Spleen (tissue), 11 donors: ENCODE results near the gene TPTE2. TPM values are rescaled to one million over a fixed set of nuclear protein-coding genes. Genes with fewer than 3 reads are reported as not detected.

ENCODE experiments used
- DNase-seq: peaks from one replicate; pipeline ENCODE4 v3.0.0-alpha.2; 2020
- H3K27ac ChIP-seq, 8 donors: fragments of 200-600 bp; sonication (generic) in 7 of 8; 1 replicate in 4 of 8; 2 replicates in 4 of 8; pipeline versions ENCODE4 v1.5.0 to v1.8.0; 2016 to 2021; ENCODE audit warnings: inconsistent platforms in 4 of 8, mild to moderate bottlenecking in 4 of 8, moderate library complexity in 1 of 8
- H3K27me3 ChIP-seq, 7 donors: fragments of 200-600 bp; sonication (generic) in 6 of 7; replicated peaks in 1 of 7; 1 replicate in 4 of 7; 2 replicates in 3 of 7; pipeline versions ENCODE4 v1.5.0 to v1.8.0; 2016 to 2021; ENCODE audit warnings: inconsistent platforms in 3 of 7, mild to moderate bottlenecking in 1 of 7
- H3K36me3 ChIP-seq, 6 donors: fragments of 200-600 bp; sonication (generic) in 5 of 6; 1 replicate in 4 of 6; 2 replicates in 2 of 6; pipeline versions ENCODE4 v1.5.0 to v1.8.0; 2016 to 2021; ENCODE audit warnings: inconsistent platforms in 2 of 6
- H3K4me1 ChIP-seq, 6 donors: fragments of 200-600 bp; sonication (generic) in 5 of 6; 1 replicate in 3 of 6; 2 replicates in 3 of 6; pipeline versions ENCODE4 v1.5.0 to v1.8.0; 2016 to 2021; ENCODE audit warnings: inconsistent platforms in 3 of 6
- H3K4me3 ChIP-seq, 8 donors: fragments of 200-600 bp; sonication (generic) in 7 of 8; 1 replicate in 4 of 8; 2 replicates in 4 of 8; pipeline versions ENCODE4 v1.5.0 to v1.8.0; 2016 to 2021; ENCODE audit warnings: inconsistent platforms in 4 of 8, mild to moderate bottlenecking in 4 of 8, moderate library complexity in 2 of 8
- H3K9me3 ChIP-seq, 8 donors: fragments of 200-600 bp; sonication (generic) in 7 of 8; 1 replicate in 4 of 8; 2 replicates in 4 of 8; pipeline versions ENCODE4 v1.5.0 to v1.8.0; 2016 to 2021; ENCODE audit warnings: inconsistent platforms in 4 of 8
- CTCF ChIP-seq, 11 experiments: fragments of 200-600 bp in 7 of 11; fragments of 450-650 bp in 4 of 11; sonication (generic) in 4 of 11; IDR thresholded peaks in 8 of 11; conservative IDR thresholded peaks in 3 of 11; 1 replicate in 7 of 11; 2 replicates in 4 of 11; pipeline versions ENCODE4 v1.4.0 to v1.8.0; 2016 to 2021; ENCODE audit warnings: antibody characterized with exemption in 11 of 11, inconsistent platforms in 4 of 11, mild to moderate bottlenecking in 1 of 11
- POLR2A ChIP-seq, 3 donors: fragments of 450-650 bp; IDR thresholded peaks; one replicate each; pipeline ENCODE4 v1.5.1; 2017; ENCODE audit warnings: antibody characterized with exemption in 3 of 3, mild to moderate bottlenecking in 1 of 3
- POLR2AphosphoS5 ChIP-seq, 3 donors: sonication (generic); formaldehyde crosslinking; IDR thresholded peaks; one replicate each; pipeline ENCODE4 v1.5.1; 2017; ENCODE audit warnings: antibody characterized with exemption in 3 of 3
- WGBS, 5 donors: extraction: QIAGEN DNeasy Blood & Tissue Kit in 3 of 5; methylation state at CpG; one replicate each; pipeline versions ENCODE4 v1.1.5 to v1.1.7; 2013 to 2018; 5-methylcytosine and 5-hydroxymethylcytosine counted together
- intact Hi-C: fragments of 100-400 bp; cut with DNase I; formaldehyde crosslinking; loops from one replicate; pipeline ENCODE4 v1.15.0; 2023; ENCODE audit warnings: low total_unique reads
- polyA plus RNA-seq, 3 donors: library from polyadenylated mRNA; stranded (reverse); fragments of 200-250 nt; gene quantifications; one replicate each; pipeline ENCODE4 v1.2.1, GENCODE V29; 2013
- total RNA-seq, 7 donors: library from RNA; depleted of rRNA in 3 of 7; stranded (reverse); fragments of >200 nt in 3 of 7; fragmentation: NEBNext Ultra II Directional in 4 of 7; extraction: Animal tissue kit (Norgen Biotek cat#: 25700) in 4 of 7; gene quantifications; one replicate each; pipeline versions ENCODE4 v1.1.0 to v1.2.1, GENCODE V29; 2016 to 2021
- donor health status: healthy with polysubstance abuse.
- donor health status: DM: no; HTN: no; CAD: no; lungs with moderate emphysema.
- donor health status: DM: no; HTN: no; CAD: no.
- donor health status: Bipolar disorder and iron deficiency.
- donor health status: healthy.
- donor health status: DM: no; HTN: no; CAD: no.
- donor health status: DM: yes; HTN: yes; CAD: no.

TPTE2 gene
- total and polyA plus RNA-seq, 10 donors: 0.17 to 1.4 (median 0.26) TPM; not detected in 2

- H3K27me3 ChIP-seq: peaks cover 0 to 59% (median 15%) of the 10 kb centered on the region in 7 donors
- H3K27ac ChIP-seq: no peak overlapping the region
- H3K36me3 ChIP-seq: no peaks in the 10 kb centered on the region
- H3K4me3 ChIP-seq: no peak overlapping the region
- peaks cover 0 to 13% (median 12%) of the 10 kb centered on the region in 6 donors for H3K4me1 ChIP-seq
- WGBS, 5 donors: 83 to 95% (median 87%) methylated on average over 5 of the region's 5 CpGs
- intact Hi-C loops: no loop called here
- H3K9me3 ChIP-seq: no peaks in the 10 kb centered on the region
- TF ChIP-seq POLR2AphosphoS5 (IDR thresholded peaks at IDR 0.05) (no peak), POLR2A (IDR thresholded peaks at IDR 0.05) (no peak), CTCF (IDR thresholded peaks at IDR 0.05 in 8 of 11, conservative IDR thresholded peaks at IDR 0.05 in 3 of 11) (no peak)
- DNase-seq: no peak
These were observed 36.2 kb upstream of the TPTE2 start for GRCh38 chr13:19597523-19597922.

GRCh38 chr13:19596960-19597361, 35.6 kb upstream of the TPTE2 start:
- intact Hi-C loops: no loop called here
- DNase-seq: no peak
- H3K4me1 ChIP-seq: peaks cover 0 to 8% (median 6%) of the 10 kb centered on the region in 6 donors
- TF ChIP-seq POLR2A (IDR thresholded peaks at IDR 0.05): no peak
- WGBS, 5 donors: 75 to 87% (median 81%) methylated on average over 6 of the region's 6 CpGs
- peaks cover 0 to 53% (median 10%) of the 10 kb centered on the region in 7 donors for H3K27me3 ChIP-seq
- no peaks in the 10 kb centered on the region for H3K9me3 ChIP-seq
- H3K36me3 ChIP-seq: no peaks in the 10 kb centered on the region
- no peak overlapping the region for H3K4me3 ChIP-seq
- no peak overlapping the region for H3K27ac ChIP-seq

- Histone ChIP-seq H3K4me3 (no peak overlapping the region), H3K27ac (no peak overlapping the region), H3K9me3 (no peaks in the 10 kb centered on the region), H3K27me3 (peaks cover 0 to 45% (median 1%) of the 10 kb centered on the region in 7 donors), H3K4me1 (no peaks in the 10 kb centered on the region), H3K36me3 (no peaks in the 10 kb centered on the region)
- no peak for DNase-seq
- intact Hi-C loops: no loop called here
- WGBS, 5 donors: 94 to 99% (median 95%) methylated on average over 3 of the region's 3 CpGs
- TF ChIP-seq CTCF (IDR thresholded peaks at IDR 0.05 in 8 of 11, conservative IDR thresholded peaks at IDR 0.05 in 3 of 11): no peak
- no peak for TF ChIP-seq POLR2AphosphoS5 (IDR thresholded peaks at IDR 0.05)
- TF ChIP-seq POLR2A (IDR thresholded peaks at IDR 0.05): no peak
These were observed 34.8 kb upstream of the TPTE2 start for GRCh38 chr13:19596086-19596485.

- TF ChIP-seq POLR2A (IDR thresholded peaks at IDR 0.05) (no peak), CTCF (IDR thresholded peaks at IDR 0.05 in 8 of 11, conservative IDR thresholded peaks at IDR 0.05 in 3 of 11) (no peak), POLR2AphosphoS5 (IDR thresholded peaks at IDR 0.05) (no peak)
- H3K4me1 ChIP-seq: peaks cover 0 to 1% (median under 1%) of the 10 kb centered on the region in 6 donors
- peaks cover 0 to 21% (median 0%) of the 10 kb centered on the region in 7 donors for H3K27me3 ChIP-seq
- no peaks in the 10 kb centered on the region for H3K36me3 ChIP-seq
- no peak for DNase-seq
- WGBS, 5 donors: 84 to 100% (median 100%) methylated on average over 1 of the region's 1 CpG
- intact Hi-C loops: no loop called here
- H3K4me3 ChIP-seq: no peak overlapping the region
- H3K9me3 ChIP-seq: no peaks in the 10 kb centered on the region
- no peak overlapping the region for H3K27ac ChIP-seq
These were observed 31.4 kb upstream of the TPTE2 start for GRCh38 chr13:19592657-19593180.
